ENCODE measurements around the gene MCTP1. TPM values are rescaled to one million over a fixed set of nuclear protein-coding genes. Genes with fewer than 3 reads are reported as not detected.

The MCTP1 gene
- total RNA-seq, 1 experiment from 2014 or later = 0.41 TPM

DNA sequence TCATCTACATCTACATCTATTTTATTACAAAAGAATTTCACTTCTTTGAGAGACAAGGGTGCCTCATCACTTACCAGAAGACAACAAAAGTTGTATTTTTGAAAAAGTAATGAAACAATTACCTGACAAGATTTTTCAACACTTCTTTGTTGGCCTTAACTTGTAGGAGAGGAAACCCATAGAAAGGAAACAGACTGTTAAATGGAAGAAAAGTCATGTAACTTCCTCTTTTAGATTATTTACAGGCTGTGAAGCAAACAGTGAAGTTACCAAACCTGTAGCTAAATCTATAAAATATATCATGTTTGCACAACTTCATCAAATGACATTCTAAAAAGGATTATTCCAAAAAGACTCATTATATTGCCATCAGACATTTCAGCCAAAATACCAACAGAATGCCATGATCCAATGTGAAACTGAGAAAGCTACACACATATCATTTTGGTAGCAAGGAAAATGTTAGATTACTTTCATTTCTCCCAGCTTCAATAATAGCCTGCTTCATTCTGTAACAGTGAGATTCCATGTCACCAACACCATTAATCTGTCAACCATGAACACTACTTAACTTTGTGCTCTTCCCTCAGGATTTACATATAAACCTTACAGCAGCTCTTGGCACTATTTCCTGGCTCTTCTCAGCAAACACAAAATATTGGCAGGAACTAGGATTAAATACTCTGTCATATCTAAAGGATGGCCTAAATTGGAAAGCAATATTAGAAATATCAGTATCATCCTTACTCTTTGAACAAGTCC lies 122.5 kb downstream of the MCTP1 start:
- Histone ChIP-seq H3K79me2 (ENCODE audit: low read length) (no peaks in the 10 kb centered on the region), H3K4me2 (ENCODE audit: low read depth, low read length, poor library complexity, severe bottlenecking) (no peak overlapping the region), H3K27me3 (ENCODE audit: low read length) (no peaks in the 10 kb centered on the region), H3K9ac (ENCODE audit: low read length) (no peak overlapping the region), H3K9me3 (ENCODE audit: low read length) (no peaks in the 10 kb centered on the region), H3K4me1 (ENCODE audit: low read length) (no peaks in the 10 kb centered on the region), H3K27ac (ENCODE audit: low read length) (no peak overlapping the region), H2AFZ (ENCODE audit: low read length) (no peak overlapping the region), H3K4me3 (ENCODE audit: low read length) (no peak overlapping the region), H3K36me3 (ENCODE audit: insufficient read depth, low read length) (no peaks in the 10 kb centered on the region), H3K9me2 (replicated peaks; ENCODE audit: insufficient read depth, low read length) (no peaks in the 10 kb centered on the region), H4K20me1 (ENCODE audit: insufficient read depth, low read depth, low read length) (no peaks in the 10 kb centered on the region)
- DNase-seq = no peak

DNA sequence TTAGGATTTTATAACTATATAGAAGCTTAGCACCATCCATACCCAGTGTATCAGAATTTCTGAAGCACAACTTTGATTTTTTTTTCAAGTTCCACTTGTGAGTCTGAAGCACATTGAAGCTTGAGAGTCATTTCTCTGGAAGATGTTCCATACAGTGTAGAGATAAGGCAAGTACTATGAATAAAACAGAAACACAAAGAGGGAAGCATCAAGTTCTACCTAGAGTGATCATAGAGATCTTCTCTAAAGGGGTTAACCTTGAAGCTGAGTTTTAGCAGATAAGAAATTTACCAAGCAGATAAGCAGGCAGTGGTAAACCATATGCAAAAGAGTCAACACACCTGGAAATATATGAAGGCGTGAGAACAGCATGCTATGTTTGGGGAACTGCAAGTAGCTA lies 125.3 kb downstream of the MCTP1 start:
- Histone ChIP-seq H2AFZ (ENCODE audit: low read length) (no peak overlapping the region), H3K36me3 (ENCODE audit: insufficient read depth, low read length) (no peaks in the 10 kb centered on the region), H3K79me2 (ENCODE audit: low read length) (no peaks in the 10 kb centered on the region), H3K9me3 (ENCODE audit: low read length) (no peaks in the 10 kb centered on the region), H3K9ac (ENCODE audit: low read length) (no peak overlapping the region), H4K20me1 (ENCODE audit: insufficient read depth, low read depth, low read length) (no peaks in the 10 kb centered on the region), H3K27ac (ENCODE audit: low read length) (no peak overlapping the region), H3K4me3 (ENCODE audit: low read length) (no peak overlapping the region), H3K4me2 (ENCODE audit: low read depth, low read length, poor library complexity, severe bottlenecking) (no peak overlapping the region), H3K4me1 (ENCODE audit: low read length) (no peaks in the 10 kb centered on the region), H3K27me3 (ENCODE audit: low read length) (no peaks in the 10 kb centered on the region), H3K9me2 (replicated peaks; ENCODE audit: insufficient read depth, low read length) (no peaks in the 10 kb centered on the region; the same call in 1 of the 2 replicates)
- no peak for DNase-seq

DNA sequence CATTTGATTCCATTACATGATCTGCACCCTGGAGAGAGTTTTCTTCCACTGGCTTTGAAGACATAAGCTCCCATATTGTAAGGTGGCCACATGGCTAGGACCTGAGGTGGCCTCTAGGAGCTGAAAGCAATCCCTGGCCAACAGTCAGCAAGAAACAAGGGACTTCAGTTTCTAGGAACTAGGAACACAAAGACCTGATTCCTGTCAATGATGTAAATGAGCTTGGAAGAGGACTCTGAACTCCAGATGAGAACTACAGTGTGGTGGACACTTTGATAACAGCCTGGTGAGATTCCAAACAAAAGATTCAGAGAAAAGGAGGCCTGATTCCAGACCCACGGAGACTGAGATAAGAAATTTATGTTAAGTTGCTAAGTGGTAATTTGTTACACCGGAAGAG lies 129.0 kb downstream of the MCTP1 start:
- H4K20me1 ChIP-seq (ENCODE audit: insufficient read depth, low read depth, low read length) = no peaks in the 10 kb centered on the region
- no peaks in the 10 kb centered on the region for H3K36me3 ChIP-seq (ENCODE audit: insufficient read depth, low read length)
- no peaks in the 10 kb centered on the region for H3K79me2 ChIP-seq (ENCODE audit: low read length)
- no peak overlapping the region for H3K27ac ChIP-seq (ENCODE audit: low read length)
- no peak overlapping the region for H3K4me2 ChIP-seq (ENCODE audit: low read depth, low read length, poor library complexity, severe bottlenecking)
- no peak overlapping the region for H2AFZ ChIP-seq (ENCODE audit: low read length)
- no peak overlapping the region for H3K9ac ChIP-seq (ENCODE audit: low read length)
- H3K4me1 ChIP-seq (ENCODE audit: low read length) = no peaks in the 10 kb centered on the region
- no peak overlapping the region for H3K4me3 ChIP-seq (ENCODE audit: low read length)
- H3K9me2 ChIP-seq (replicated peaks; ENCODE audit: insufficient read depth, low read length) = no peaks in the 10 kb centered on the region; the same call in 1 of the 2 replicates
- no peaks in the 10 kb centered on the region for H3K27me3 ChIP-seq (ENCODE audit: low read length)
- no peaks in the 10 kb centered on the region for H3K9me3 ChIP-seq (ENCODE audit: low read length)
- no peak for DNase-seq

DNA sequence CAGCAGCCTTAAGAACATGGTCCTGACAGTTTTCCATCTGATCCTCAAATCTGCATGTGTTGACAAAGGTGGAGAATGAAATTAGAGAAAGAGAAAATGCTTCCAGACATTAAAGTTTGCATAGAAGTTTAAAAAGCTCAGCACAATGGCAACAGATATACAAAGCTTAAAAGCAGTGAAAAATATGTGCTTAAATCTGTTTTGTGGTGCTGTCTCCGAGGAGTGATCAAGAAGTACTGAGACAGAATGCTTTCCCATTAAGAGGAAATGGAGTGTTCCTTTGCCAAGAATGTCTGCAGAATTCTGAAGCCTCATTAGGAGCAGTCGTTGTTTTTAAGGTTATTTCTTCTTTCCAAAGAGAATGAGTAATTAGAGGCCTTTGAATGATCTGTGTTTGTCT lies 131.4 kb downstream of the MCTP1 start:
- Histone ChIP-seq H3K9ac (ENCODE audit: low read length) (no peak overlapping the region), H3K4me2 (ENCODE audit: low read depth, low read length, poor library complexity, severe bottlenecking) (no peak overlapping the region), H3K79me2 (ENCODE audit: low read length) (no peaks in the 10 kb centered on the region), H3K27ac (ENCODE audit: low read length) (no peak overlapping the region), H3K4me1 (ENCODE audit: low read length) (no peaks in the 10 kb centered on the region), H4K20me1 (ENCODE audit: insufficient read depth, low read depth, low read length) (no peaks in the 10 kb centered on the region), H3K9me3 (ENCODE audit: low read length) (no peaks in the 10 kb centered on the region), H3K36me3 (ENCODE audit: insufficient read depth, low read length) (no peaks in the 10 kb centered on the region), H2AFZ (ENCODE audit: low read length) (no peak overlapping the region), H3K27me3 (ENCODE audit: low read length) (no peaks in the 10 kb centered on the region), H3K9me2 (replicated peaks; ENCODE audit: insufficient read depth, low read length) (no peaks in the 10 kb centered on the region; the same call in 1 of the 2 replicates), H3K4me3 (ENCODE audit: low read length) (no peak overlapping the region)
- DNase-seq = no peak

DNA sequence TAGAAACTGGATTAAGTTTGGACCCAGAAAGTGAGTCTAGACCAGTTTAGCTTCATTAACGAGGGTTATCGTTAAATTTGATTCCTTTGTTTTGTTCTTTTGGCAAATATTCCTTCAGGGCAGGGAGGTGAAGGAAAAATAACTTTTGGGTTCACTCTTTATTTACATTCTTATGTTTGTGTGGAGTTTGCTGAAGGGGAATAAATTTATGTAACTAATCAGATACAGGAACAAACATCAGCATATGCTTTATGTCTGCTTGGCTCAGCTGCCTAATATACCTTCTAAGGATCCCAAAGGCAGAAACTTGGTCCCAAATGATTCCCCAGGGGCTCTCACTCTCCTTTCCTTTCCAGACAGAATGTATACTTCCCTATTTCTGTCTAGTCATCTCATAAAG lies 132.4 kb downstream of the MCTP1 start:
- no peak overlapping the region for H3K4me2 ChIP-seq (ENCODE audit: low read depth, low read length, poor library complexity, severe bottlenecking)
- DNase-seq = no peak

DNA sequence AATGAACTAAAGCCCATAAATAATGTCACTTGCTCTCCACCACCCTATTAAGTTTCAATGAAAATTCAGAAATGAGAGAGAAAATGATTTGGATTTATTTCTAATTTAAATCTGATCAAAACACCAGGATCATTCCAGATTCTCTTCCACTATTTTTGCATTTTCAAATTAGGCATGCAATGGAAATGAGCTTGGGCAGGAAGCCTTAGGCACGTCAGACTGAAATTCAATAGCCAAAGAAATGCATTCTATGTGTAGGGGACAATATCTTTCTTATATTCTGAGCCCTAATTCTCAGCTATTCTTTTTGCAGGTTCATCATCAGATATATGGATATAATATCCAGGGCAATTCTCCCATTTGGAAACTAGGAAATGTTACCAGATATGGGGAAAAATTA lies 132.8 kb downstream of the MCTP1 start:
- no peak overlapping the region for H2AFZ ChIP-seq (ENCODE audit: low read length)
- H3K9me3 ChIP-seq (ENCODE audit: low read length) = no peaks in the 10 kb centered on the region
- H3K79me2 ChIP-seq (ENCODE audit: low read length) = no peaks in the 10 kb centered on the region
- no peaks in the 10 kb centered on the region for H3K36me3 ChIP-seq (ENCODE audit: insufficient read depth, low read length)
- no peak overlapping the region for H3K4me2 ChIP-seq (ENCODE audit: low read depth, low read length, poor library complexity, severe bottlenecking)
- H3K4me1 ChIP-seq (ENCODE audit: low read length) = no peaks in the 10 kb centered on the region
- no peaks in the 10 kb centered on the region for H3K27me3 ChIP-seq (ENCODE audit: low read length)
- H3K4me3 ChIP-seq (ENCODE audit: low read length) = no peak overlapping the region
- no peak overlapping the region for H3K27ac ChIP-seq (ENCODE audit: low read length)
- H3K9me2 ChIP-seq (replicated peaks; ENCODE audit: insufficient read depth, low read length) = no peaks in the 10 kb centered on the region; the same call in 1 of the 2 replicates
- no peaks in the 10 kb centered on the region for H4K20me1 ChIP-seq (ENCODE audit: insufficient read depth, low read depth, low read length)
- H3K9ac ChIP-seq (ENCODE audit: low read length) = no peak overlapping the region
- no peak for DNase-seq

More for the DNA sequence above, 132.4 kb downstream of the MCTP1 start:
- Histone ChIP-seq H3K4me1 (ENCODE audit: low read length) (no peaks in the 10 kb centered on the region), H3K79me2 (ENCODE audit: low read length) (no peaks in the 10 kb centered on the region), H3K4me3 (ENCODE audit: low read length) (no peak overlapping the region), H2AFZ (ENCODE audit: low read length) (no peak overlapping the region), H4K20me1 (ENCODE audit: insufficient read depth, low read depth, low read length) (no peaks in the 10 kb centered on the region), H3K36me3 (ENCODE audit: insufficient read depth, low read length) (no peaks in the 10 kb centered on the region), H3K27ac (ENCODE audit: low read length) (no peak overlapping the region), H3K9ac (ENCODE audit: low read length) (no peak overlapping the region), H3K9me3 (ENCODE audit: low read length) (no peaks in the 10 kb centered on the region), H3K9me2 (replicated peaks; ENCODE audit: insufficient read depth, low read length) (no peaks in the 10 kb centered on the region; the same call in 1 of the 2 replicates), H3K27me3 (ENCODE audit: low read length) (no peaks in the 10 kb centered on the region)

DNA sequence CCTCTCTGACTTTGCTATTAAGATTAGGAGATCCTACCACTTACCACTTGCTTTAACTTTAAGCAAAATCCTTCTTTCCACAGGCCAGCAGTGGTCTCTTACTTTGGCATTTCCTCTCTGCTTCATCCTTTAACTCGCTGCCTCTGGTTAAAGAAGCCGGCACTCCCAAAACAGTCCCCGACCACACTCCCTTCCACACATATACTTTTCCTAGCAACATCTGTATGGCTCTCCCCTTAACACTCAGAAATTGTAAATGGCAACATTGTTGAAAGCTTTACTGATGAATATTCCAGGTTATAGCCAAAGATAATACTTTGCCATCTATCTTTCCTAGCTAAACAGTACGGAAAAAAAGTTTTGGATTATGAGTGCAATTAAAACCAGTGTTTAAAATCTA lies 133.2 kb downstream of the MCTP1 start:
- Histone ChIP-seq H3K9me2 (replicated peaks; ENCODE audit: insufficient read depth, low read length) (no peaks in the 10 kb centered on the region), H2AFZ (ENCODE audit: low read length) (no peak overlapping the region)

DNA sequence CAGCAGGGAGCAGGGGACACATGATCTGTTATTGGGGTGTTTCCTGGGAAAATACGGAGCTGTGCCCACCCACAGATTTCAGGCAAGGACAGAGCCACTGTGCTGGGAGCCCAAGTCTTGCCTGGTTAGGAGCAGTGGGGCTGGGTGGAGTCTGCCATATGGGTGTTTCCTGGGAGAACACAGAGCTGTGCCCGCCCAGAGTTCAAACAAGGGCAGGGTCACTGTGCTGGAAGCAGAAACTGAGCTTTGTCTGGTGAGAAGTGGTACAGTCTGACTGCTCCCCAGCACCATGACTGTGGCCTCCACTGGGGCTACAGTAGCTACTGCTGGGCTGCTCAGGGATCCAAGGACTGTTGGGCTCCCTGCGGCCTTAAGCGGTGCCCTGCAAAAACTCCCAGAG lies 135.5 kb downstream of the MCTP1 start:
- Histone ChIP-seq H3K9me2 (replicated peaks; ENCODE audit: insufficient read depth, low read length) (no peaks in the 10 kb centered on the region), H3K27ac (ENCODE audit: low read length) (no peak overlapping the region), H3K4me2 (ENCODE audit: low read depth, low read length, poor library complexity, severe bottlenecking) (no peak overlapping the region), H4K20me1 (ENCODE audit: insufficient read depth, low read depth, low read length) (no peaks in the 10 kb centered on the region), H3K4me1 (ENCODE audit: low read length) (peaks cover 2% of the 10 kb centered on the region), H2AFZ (ENCODE audit: low read length) (no peak overlapping the region), H3K79me2 (ENCODE audit: low read length) (no peaks in the 10 kb centered on the region), H3K36me3 (ENCODE audit: insufficient read depth, low read length) (no peaks in the 10 kb centered on the region), H3K27me3 (ENCODE audit: low read length) (no peaks in the 10 kb centered on the region), H3K9me3 (ENCODE audit: low read length) (peaks cover 2% of the 10 kb centered on the region), H3K4me3 (ENCODE audit: low read length) (no peak overlapping the region), H3K9ac (ENCODE audit: low read length) (no peak overlapping the region)
- DNase-seq = no peak

More for the DNA sequence above, 133.2 kb downstream of the MCTP1 start:
- Histone ChIP-seq H3K27me3 (ENCODE audit: low read length) (no peaks in the 10 kb centered on the region), H4K20me1 (ENCODE audit: insufficient read depth, low read depth, low read length) (no peaks in the 10 kb centered on the region), H3K36me3 (ENCODE audit: insufficient read depth, low read length) (no peaks in the 10 kb centered on the region), H3K9ac (ENCODE audit: low read length) (no peak overlapping the region), H3K4me2 (ENCODE audit: low read depth, low read length, poor library complexity, severe bottlenecking) (no peak overlapping the region), H3K4me1 (ENCODE audit: low read length) (no peaks in the 10 kb centered on the region), H3K9me3 (ENCODE audit: low read length) (no peaks in the 10 kb centered on the region), H3K79me2 (ENCODE audit: low read length) (no peaks in the 10 kb centered on the region), H3K4me3 (ENCODE audit: low read length) (no peak overlapping the region), H3K27ac (ENCODE audit: low read length) (no peak overlapping the region)
- DNase-seq = no peak

All from Karpas-422 (cell line).